Mesodermal cell (in vitro differentiated cells): Measurements from ENCODE around the gene GSC2.

Experiments
- H3K27ac ChIP-seq: 2 replicates; pipeline ENCODE4 v1.7.0; 2013; ENCODE audit warnings: mild to moderate bottlenecking, low read depth, low read length, moderate library complexity; ENCODE audit not compliant: severe bottlenecking
- H3K36me3 ChIP-seq: 2 replicates; pipeline ENCODE4 v1.7.1; 2013; ENCODE audit warnings: mild to moderate bottlenecking, low read length, moderate library complexity; ENCODE audit not compliant: control insufficient read depth, insufficient read depth
- H3K4me1 ChIP-seq: one replicate; pipeline ENCODE4 v1.7.1; 2013; ENCODE audit warnings: mild to moderate bottlenecking, low read length; ENCODE audit not compliant: insufficient read depth, control insufficient read depth, poor library complexity, severe bottlenecking
- H3K4me3 ChIP-seq: 2 replicates; pipeline ENCODE4 v1.7.0; 2013; ENCODE audit warnings: low read length, control low read depth, mild to moderate bottlenecking; ENCODE audit not compliant: insufficient read depth, poor library complexity, severe bottlenecking; ENCODE audit errors: extremely low read depth
- H3K9me3 ChIP-seq: 2 replicates; pipeline ENCODE4 v1.7.1; 2013; ENCODE audit warnings: mild to moderate bottlenecking, low read length, moderate library complexity; ENCODE audit not compliant: control insufficient read depth
- WGBS, 2 experiments: methylation state at CpG; one replicate each; pipeline ENCODE4 v1.1.5; 2013; ENCODE audit warnings: missing lambda C conversion rate in 2 of 2; ENCODE audit not compliant: insufficient coverage in 2 of 2; 5-methylcytosine and 5-hydroxymethylcytosine counted together

The GSC2 gene

GRCh38 chr22:19150482-19151328 is 613 bp upstream of the GSC2 start:
- H3K4me1 ChIP-seq = no peaks in the 10 kb centered on the region
- no peaks in the 10 kb centered on the region for H3K36me3 ChIP-seq
- H3K4me3 ChIP-seq = no peak overlapping the region
- H3K9me3 ChIP-seq = no peaks in the 10 kb centered on the region
- no peak overlapping the region for H3K27ac ChIP-seq
- 22 to 26% methylated on average over 54 to 55 of the region's 68 CpGs for WGBS, 2 experiments

GRCh38 chr22:19149047-19149883 is 827 bp downstream of the GSC2 start:
- WGBS, 2 experiments = 14 to 15% methylated on average over 74 to 81 of the region's 92 CpGs
- no peak overlapping the region for H3K27ac ChIP-seq
- peak overlapping the region; percentile 11 for H3K4me3 ChIP-seq
- no peaks in the 10 kb centered on the region for H3K36me3 ChIP-seq
- H3K9me3 ChIP-seq = no peaks in the 10 kb centered on the region
- H3K4me1 ChIP-seq = no peaks in the 10 kb centered on the region

GRCh38 chr22:19148417-19149046 is 1.6 kb downstream of the GSC2 start:
- no peaks in the 10 kb centered on the region for H3K4me1 ChIP-seq
- H3K27ac ChIP-seq = no peak overlapping the region
- no peaks in the 10 kb centered on the region for H3K9me3 ChIP-seq
- no peaks in the 10 kb centered on the region for H3K36me3 ChIP-seq
- 74 to 79% methylated on average over 26 to 30 of the region's 33 CpGs for WGBS, 2 experiments
- no peak overlapping the region for H3K4me3 ChIP-seq

GRCh38 chr22:19147195-19147780 is 2.8 kb downstream of the GSC2 start:
- H3K36me3 ChIP-seq = peaks cover 4% of the 10 kb centered on the region
- H3K27ac ChIP-seq = no peak overlapping the region
- no peaks in the 10 kb centered on the region for H3K9me3 ChIP-seq
- WGBS, 2 experiments = 23 to 27% methylated on average over 8 to 9 of the region's 9 CpGs
- H3K4me1 ChIP-seq = no peaks in the 10 kb centered on the region
- no peak overlapping the region for H3K4me3 ChIP-seq

- H3K36me3 ChIP-seq = peaks cover 13% of the 10 kb centered on the region
- no peak overlapping the region for H3K4me3 ChIP-seq
- H3K27ac ChIP-seq = no peak overlapping the region
- WGBS, 2 experiments = 79 to 84% methylated on average over 9 to 10 of the region's 11 CpGs
- no peaks in the 10 kb centered on the region for H3K4me1 ChIP-seq
- H3K9me3 ChIP-seq = no peaks in the 10 kb centered on the region
Measured at GRCh38 chr22:19146215-19146968, 3.7 kb downstream of the GSC2 start.

- WGBS, 2 experiments = 3 to 10% methylated on average over 14 of the region's 17 CpGs
- H3K27ac ChIP-seq = peak overlapping the region; percentile 45
- peak overlapping the region; percentile 93 for H3K4me3 ChIP-seq
- H3K9me3 ChIP-seq = no peaks in the 10 kb centered on the region
- H3K36me3 ChIP-seq = peaks cover 36% of the 10 kb centered on the region
- H3K4me1 ChIP-seq = no peaks in the 10 kb centered on the region
Measured at GRCh38 chr22:19143967-19144400, 6.1 kb downstream of the GSC2 start.

GRCh38 chr22:19143212-19143611 is 6.9 kb downstream of the GSC2 start:
- H3K9me3 ChIP-seq = no peaks in the 10 kb centered on the region
- H3K27ac ChIP-seq = no peak overlapping the region
- H3K36me3 ChIP-seq = peaks cover 43% of the 10 kb centered on the region
- H3K4me1 ChIP-seq = no peaks in the 10 kb centered on the region
- 69 to 90% methylated on average over 2 to 4 of the region's 5 CpGs for WGBS, 2 experiments
- H3K4me3 ChIP-seq = peak overlapping the region; percentile 93

- Histone ChIP-seq H3K4me3 (no peak overlapping the region), H3K9me3 (no peaks in the 10 kb centered on the region), H3K4me1 (no peaks in the 10 kb centered on the region), H3K36me3 (peaks cover 52% of the 10 kb centered on the region), H3K27ac (no peak overlapping the region)
- WGBS, 2 experiments = 97 to 98% methylated on average over 5 of the region's 9 CpGs
Measured at GRCh38 chr22:19142394-19142793, 7.7 kb downstream of the GSC2 start.

- Histone ChIP-seq H3K9me3 (no peaks in the 10 kb centered on the region), H3K4me3 (no peak overlapping the region), H3K36me3 (peaks cover 75% of the 10 kb centered on the region), H3K27ac (no peak overlapping the region), H3K4me1 (no peaks in the 10 kb centered on the region)
- WGBS, 2 experiments = 96% methylated on average over 4 of the region's 5 CpGs
Measured at GRCh38 chr22:19139974-19140373, 10.1 kb downstream of the GSC2 start.

- WGBS, 2 experiments = 94 to 95% methylated on average over 9 of the region's 9 CpGs
- Histone ChIP-seq H3K36me3 (peaks cover 84% of the 10 kb centered on the region), H3K27ac (no peak overlapping the region), H3K9me3 (no peaks in the 10 kb centered on the region), H3K4me1 (no peaks in the 10 kb centered on the region), H3K4me3 (no peak overlapping the region)
Measured at GRCh38 chr22:19139001-19139356, 11.1 kb downstream of the GSC2 start.
